AG04449 (cell line): ENCODE results near the gene ZRANB1.
"Not testable (repeated sequence)": the region's sequence is repeated elsewhere in the genome, so short reads cannot be mapped to it uniquely, and the experiment has no call there.

Source experiments
- CTCF ChIA-PET: fragments of 350-600 bp; formaldehyde crosslinking; extraction: SDS; loops from one replicate; lab custom pipeline; 2021; ENCODE audit warnings: antibody characterized with exemption; lab: Yijun Ruan, JAX
- POLR2A ChIA-PET: fragments of 400-600, 350-600 bp; formaldehyde crosslinking; extraction: SDS; loops from one replicate; lab custom pipeline; 2020; ENCODE audit warnings: antibody characterized with exemption, inconsistent platforms; lab: Yijun Ruan, JAX
- DNase-seq: peaks from one replicate; pipeline ENCODE4 v3.0.0-alpha.2; 2010; ENCODE audit warnings: low read depth, low spot score
- H3K4me3 ChIP-seq: 2 replicates; pipeline ENCODE4 v1.5.1; 2011; ENCODE audit warnings: low read depth, mild to moderate bottlenecking, control low read depth, low read length
- TF ChIP-seq, protein P1 (sequence below): IDR thresholded peaks from one replicate; pipeline ENCODE4 v1.5.1; 2011; ENCODE audit warnings: mild to moderate bottlenecking, moderate library complexity, low read length, control low read depth, inconsistent platforms; ENCODE audit not compliant: insufficient read depth; ENCODE audit errors: missing control alignments

The ZRANB1 gene

DNA sequence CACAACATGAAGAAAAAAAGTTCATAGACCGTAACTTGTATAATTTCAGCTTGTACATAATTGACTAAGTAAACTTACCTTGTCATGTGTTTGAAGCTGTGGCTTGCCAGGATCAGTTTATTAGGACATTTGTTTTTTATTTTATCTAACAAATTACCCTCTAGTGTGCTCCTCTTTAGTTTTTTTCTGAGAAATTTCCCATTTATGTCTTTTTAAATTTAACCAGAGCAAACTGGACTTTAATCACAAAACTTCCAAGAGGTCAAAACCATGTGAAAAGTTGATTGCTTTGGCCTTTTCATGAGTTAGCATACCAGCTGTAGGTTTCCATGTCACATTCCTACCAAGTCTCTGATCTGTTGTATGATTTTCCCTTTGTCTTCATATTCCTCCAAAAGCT is 42.5 kb downstream of the ZRANB1 start:
- POLR2A ChIA-PET: no interaction called here
- no peak for DNase-seq
- CTCF ChIA-PET: interaction anchor here (1.1 to 2.9 kb wide), 2 partner anchors 8 to 17 kb away, joined by 3 to 15 read pairs; no protein-coding TSS in a partner anchor
- TF ChIP-seq, protein P1, sequence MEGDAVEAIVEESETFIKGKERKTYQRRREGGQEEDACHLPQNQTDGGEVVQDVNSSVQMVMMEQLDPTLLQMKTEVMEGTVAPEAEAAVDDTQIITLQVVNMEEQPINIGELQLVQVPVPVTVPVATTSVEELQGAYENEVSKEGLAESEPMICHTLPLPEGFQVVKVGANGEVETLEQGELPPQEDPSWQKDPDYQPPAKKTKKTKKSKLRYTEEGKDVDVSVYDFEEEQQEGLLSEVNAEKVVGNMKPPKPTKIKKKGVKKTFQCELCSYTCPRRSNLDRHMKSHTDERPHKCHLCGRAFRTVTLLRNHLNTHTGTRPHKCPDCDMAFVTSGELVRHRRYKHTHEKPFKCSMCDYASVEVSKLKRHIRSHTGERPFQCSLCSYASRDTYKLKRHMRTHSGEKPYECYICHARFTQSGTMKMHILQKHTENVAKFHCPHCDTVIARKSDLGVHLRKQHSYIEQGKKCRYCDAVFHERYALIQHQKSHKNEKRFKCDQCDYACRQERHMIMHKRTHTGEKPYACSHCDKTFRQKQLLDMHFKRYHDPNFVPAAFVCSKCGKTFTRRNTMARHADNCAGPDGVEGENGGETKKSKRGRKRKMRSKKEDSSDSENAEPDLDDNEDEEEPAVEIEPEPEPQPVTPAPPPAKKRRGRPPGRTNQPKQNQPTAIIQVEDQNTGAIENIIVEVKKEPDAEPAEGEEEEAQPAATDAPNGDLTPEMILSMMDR: no peak
- no peak overlapping the region for H3K4me3 ChIP-seq

DNA sequence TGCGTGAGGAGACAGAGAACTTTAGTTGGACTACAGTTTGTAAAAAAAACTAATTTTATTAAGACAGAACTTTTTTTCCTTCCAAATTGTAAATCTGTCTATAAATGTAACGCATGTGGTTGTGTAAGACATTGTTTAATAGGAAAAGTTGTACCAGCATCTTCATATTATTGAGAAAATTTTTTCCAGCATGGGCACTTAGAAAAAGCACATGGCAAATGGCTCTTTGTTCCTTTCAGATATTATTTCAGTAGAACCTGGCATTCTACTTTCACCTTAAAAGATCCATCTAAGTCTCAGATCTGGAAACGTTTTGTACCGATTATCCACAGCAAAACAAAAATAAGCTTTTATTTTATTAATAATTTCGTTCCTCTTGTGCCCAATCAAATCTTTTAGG is 43.2 kb downstream of the ZRANB1 start:
- TF ChIP-seq, protein P1: no peak
- DNase-seq: no peak
- POLR2A ChIA-PET: no interaction called here
- CTCF ChIA-PET: no interaction called here
- no peak overlapping the region for H3K4me3 ChIP-seq

DNA sequence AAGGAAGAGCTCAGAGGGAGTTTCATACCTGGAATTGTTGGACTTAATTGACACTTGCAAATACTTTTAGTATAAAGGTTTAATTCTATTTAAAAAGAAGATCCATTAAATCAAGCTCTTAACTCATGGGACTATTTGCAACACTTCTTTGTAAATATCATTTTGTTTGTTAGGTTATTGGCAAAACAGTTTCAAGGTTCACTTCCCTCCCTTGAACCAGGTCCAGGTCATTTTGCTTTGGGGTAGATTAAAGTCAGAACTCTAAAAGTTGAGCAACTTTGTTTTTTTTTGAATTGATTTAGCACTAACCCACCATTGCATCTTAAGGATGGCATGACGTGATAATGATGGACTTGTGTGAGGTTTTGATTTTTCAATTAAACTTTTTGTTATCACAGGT is 45.9 kb downstream of the ZRANB1 start:
- CTCF ChIA-PET: no interaction called here
- no peak overlapping the region for H3K4me3 ChIP-seq
- POLR2A ChIA-PET: interaction anchor here (0.7 kb wide), 1 partner anchor 170 kb away, joined by 3 read pairs; no protein-coding TSS in a partner anchor
- TF ChIP-seq, protein P1: no peak
- DNase-seq: no peak

DNA sequence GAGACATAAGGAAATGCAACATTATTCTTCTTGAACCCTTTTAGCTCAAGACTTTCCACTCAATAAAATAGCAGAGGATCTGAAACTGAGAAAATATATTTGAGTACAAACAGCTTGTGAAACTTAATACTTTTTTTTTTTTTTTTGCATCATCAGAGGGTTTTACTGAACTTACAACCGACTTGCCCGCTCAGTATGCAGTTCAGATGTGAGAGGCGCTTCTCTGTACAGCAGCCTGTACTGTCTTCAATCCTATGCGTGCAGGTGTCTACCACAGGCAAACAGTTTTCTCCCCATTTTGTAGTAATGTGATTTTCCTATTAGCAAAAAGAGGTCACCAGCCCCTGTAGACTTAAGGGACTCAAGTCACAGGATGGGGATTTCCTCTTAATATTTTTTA is 46.8 kb downstream of the ZRANB1 start:
- DNase-seq, H3K4me3 ChIP-seq, CTCF ChIA-PET, POLR2A ChIA-PET: not testable (repeated sequence)

DNA sequence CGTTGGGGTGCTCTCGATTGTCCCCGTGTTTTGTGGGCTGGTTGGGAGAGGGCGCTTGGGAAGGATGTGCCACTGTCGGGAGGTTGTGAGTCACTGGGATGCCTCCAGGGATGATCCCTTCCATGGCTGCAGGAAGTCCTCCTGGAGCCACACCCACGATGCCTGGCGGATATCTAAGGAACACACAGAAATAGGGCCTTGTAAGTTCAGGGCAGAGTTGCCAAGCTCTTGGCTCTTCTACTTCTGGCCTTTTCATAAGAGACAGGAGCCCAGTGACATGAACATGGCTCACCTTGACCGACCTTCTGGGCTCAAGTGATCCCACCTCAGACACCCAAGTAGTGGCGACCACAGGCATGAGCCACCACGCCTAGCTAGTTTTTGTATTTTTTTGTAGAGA is 47.6 kb downstream of the ZRANB1 start:
- POLR2A ChIA-PET: no interaction called here
- no peak for DNase-seq
- TF ChIP-seq, protein P1: no peak
- CTCF ChIA-PET: interaction anchor here (1.4 kb wide), 1 partner anchor 17 kb away, joined by 3 read pairs; no protein-coding TSS in a partner anchor
- H3K4me3 ChIP-seq: no peak overlapping the region

DNA sequence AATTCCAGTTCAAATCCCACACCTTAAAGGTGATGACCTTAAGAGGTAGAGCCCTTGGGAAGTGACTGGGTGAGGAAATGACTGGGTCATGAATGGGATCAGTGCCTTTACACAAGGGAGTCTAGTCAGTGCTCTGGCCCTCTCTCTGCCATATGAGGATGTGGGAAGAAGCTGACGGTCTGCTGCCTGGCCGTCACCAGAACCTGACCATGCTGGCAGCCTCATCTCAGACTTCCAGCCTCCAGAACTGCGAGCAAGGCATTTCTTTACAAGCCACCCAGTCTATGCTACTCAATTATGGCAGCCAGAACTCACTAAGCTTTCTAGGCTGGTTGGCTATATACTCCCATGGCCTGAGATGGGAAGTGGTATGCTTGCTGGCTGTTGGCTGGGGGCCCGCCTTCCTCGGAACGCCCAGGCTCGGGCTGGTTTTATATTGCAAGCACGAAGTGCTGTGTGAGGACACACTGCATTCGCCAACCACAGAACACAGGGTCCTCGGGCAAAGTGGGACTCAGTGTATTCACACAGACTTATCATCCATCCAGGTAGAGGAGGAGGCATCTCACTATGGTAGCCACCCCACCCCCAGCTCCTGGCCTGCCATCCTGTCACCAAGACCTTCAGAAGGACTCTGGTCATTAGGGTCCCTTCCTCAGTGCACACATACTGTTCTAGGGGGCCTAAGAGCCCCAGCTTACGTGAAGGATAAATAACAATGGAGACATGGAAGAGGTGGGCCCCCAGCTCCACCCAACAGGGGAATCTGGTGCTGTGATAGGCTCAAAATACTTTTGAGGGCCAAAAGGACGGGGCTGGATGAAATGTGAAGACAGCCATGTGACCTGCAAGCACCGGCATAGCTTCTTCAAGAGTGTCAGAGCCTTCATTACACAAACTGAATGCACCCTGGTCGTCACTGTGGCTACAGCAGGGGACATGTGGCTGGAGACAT is 49.0 kb downstream of the ZRANB1 start:
- no peak for DNase-seq
- ChIA-PET CTCF (interaction anchor here (0.7 to 3.6 kb wide), 12 partner anchors 11 to 71 kb away, joined by 3 to 39 read pairs (median 6); no protein-coding TSS in a partner anchor), POLR2A (no interaction called here)
- no peak overlapping the region for H3K4me3 ChIP-seq
- TF ChIP-seq, protein P1: no peak
